ENCODE data around the gene ANO1.

DNA sequence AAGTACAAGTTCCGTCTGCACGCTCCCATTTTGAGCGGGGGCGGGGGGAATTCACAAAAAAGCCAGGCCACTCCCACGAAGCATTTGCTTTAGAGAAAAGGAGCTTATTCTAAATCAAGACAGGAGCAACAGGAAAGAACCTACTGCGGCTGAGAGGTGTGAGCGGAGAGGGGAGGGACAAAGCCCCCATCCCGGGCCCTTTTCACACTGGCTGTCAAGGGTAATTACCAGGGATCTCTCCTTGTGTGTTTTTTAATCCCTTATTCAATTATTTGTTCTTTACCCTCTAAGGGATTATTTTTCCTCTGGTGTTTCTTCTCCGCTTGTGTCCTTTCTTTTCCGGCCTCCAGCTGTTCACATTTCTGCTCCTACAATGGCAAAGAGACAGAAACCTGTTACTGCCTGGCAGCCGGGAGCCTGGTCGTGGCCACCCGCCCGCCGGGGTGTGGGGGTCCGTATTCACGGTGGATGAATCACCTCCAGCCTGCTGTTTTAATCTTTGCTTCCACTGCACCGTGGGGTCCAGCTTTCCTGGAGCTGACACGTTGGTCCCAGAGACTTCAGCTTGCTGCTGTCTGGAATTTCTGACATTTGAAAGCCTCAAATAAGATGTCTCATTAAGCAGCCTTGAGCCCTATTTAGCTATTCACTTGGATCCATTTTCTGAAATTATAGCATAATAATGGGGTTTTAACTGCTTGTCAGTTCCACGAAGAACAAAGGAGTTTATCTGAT, 63.5 kb downstream of the ANO1 start:
- TF ChIP-seq, protein P1, sequence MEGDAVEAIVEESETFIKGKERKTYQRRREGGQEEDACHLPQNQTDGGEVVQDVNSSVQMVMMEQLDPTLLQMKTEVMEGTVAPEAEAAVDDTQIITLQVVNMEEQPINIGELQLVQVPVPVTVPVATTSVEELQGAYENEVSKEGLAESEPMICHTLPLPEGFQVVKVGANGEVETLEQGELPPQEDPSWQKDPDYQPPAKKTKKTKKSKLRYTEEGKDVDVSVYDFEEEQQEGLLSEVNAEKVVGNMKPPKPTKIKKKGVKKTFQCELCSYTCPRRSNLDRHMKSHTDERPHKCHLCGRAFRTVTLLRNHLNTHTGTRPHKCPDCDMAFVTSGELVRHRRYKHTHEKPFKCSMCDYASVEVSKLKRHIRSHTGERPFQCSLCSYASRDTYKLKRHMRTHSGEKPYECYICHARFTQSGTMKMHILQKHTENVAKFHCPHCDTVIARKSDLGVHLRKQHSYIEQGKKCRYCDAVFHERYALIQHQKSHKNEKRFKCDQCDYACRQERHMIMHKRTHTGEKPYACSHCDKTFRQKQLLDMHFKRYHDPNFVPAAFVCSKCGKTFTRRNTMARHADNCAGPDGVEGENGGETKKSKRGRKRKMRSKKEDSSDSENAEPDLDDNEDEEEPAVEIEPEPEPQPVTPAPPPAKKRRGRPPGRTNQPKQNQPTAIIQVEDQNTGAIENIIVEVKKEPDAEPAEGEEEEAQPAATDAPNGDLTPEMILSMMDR (conservative IDR thresholded peaks at IDR 0.05): no peak
- no peak for TF ChIP-seq ZFX (IDR thresholded peaks at IDR 0.05)
